SK-N-SH (cell line): ENCODE results near the gene OSBPL7. TPM values are rescaled to one million over a fixed set of nuclear protein-coding genes. Genes with fewer than 3 reads are reported as not detected.

Experiments used
- CTCF ChIA-PET: fragments of 300-600, 350-600 bp; formaldehyde crosslinking; extraction: SDS; loops from one replicate; lab custom pipeline; 2021; lab: Yijun Ruan, JAX
- POLR2A ChIA-PET: fragments of 350-600 bp; sonication (Branson Sonifier 250); formaldehyde crosslinking; extraction: SDS; loops from one replicate; lab custom pipeline; 2020; ENCODE audit warnings: antibody characterized with exemption, inconsistent platforms; lab: Yijun Ruan, JAX
- DNase-seq: peaks from one replicate; pipeline ENCODE4 v3.0.0; 2012
- H2AFZ ChIP-seq: fragments of 200-600 bp; sonication (generic); 2 replicates; pipeline ENCODE4 v1.8.1; 2016; ENCODE audit warnings: antibody characterized with exemption, mild to moderate bottlenecking, low read depth
- H3F3A ChIP-seq: fragments of 200-600 bp; sonication (generic); replicated peaks from 2 replicates; pipeline ENCODE3; 2016; ENCODE audit warnings: antibody characterized with exemption, mild to moderate bottlenecking; ENCODE audit not compliant: insufficient read depth
- H3K27ac ChIP-seq, 2 experiments: fragments of 200-500 bp in 1 of 2; fragments of 200-600 bp in 1 of 2; sonication (Bioruptor generic) in 1 of 2; sonication (generic), shearing (Covaris generic) in 1 of 2; 2 replicates each; pipeline versions ENCODE4 v1.5.1 to v1.6.1; 2014 to 2016; ENCODE audit warnings: low read depth in 2 of 2, inconsistent platforms in 1 of 2, low read length in 1 of 2, mild to moderate bottlenecking in 1 of 2, mixed read lengths in 1 of 2
- H3K27me3 ChIP-seq: fragments of 200-600 bp; sonication (generic), shearing (Covaris generic); 2 replicates; pipeline ENCODE4 v1.6.1; 2016; ENCODE audit warnings: mixed run types; ENCODE audit not compliant: insufficient read depth
- H3K36me3 ChIP-seq, 2 experiments: fragments of 200-500 bp in 1 of 2; fragments of 200-600 bp in 1 of 2; sonication (Bioruptor generic) in 1 of 2; sonication (generic) in 1 of 2; replicated peaks in 1 of 2; 2 replicates each; pipeline versions ENCODE3 to v1.5.1; 2014 to 2016; ENCODE audit warnings: low read length in 1 of 2, mild to moderate bottlenecking in 1 of 2; ENCODE audit not compliant: insufficient read depth in 2 of 2, control insufficient read depth in 1 of 2
- H3K4me1 ChIP-seq, 2 experiments: fragments of 200-500 bp in 1 of 2; fragments of 200-600 bp in 1 of 2; sonication (Bioruptor generic) in 1 of 2; sonication (generic), shearing (Covaris generic) in 1 of 2; 2 replicates each; pipeline versions ENCODE4 v1.5.1 to v1.6.1; 2014 to 2016; ENCODE audit warnings: low read depth in 1 of 2, low read length in 1 of 2, mixed run types in 1 of 2; ENCODE audit not compliant: insufficient read depth in 2 of 2, control insufficient read depth in 1 of 2
- H3K4me2 ChIP-seq: fragments of 200-600 bp; sonication (generic), shearing (Covaris generic); 2 replicates; pipeline ENCODE4 v1.6.1; 2017; ENCODE audit warnings: mixed run types
- H3K4me3 ChIP-seq, 2 experiments: fragments of 200-500 bp in 1 of 2; fragments of 200-600 bp in 1 of 2; sonication (Bioruptor generic) in 1 of 2; sonication (generic), shearing (Covaris generic) in 1 of 2; 2 replicates each; pipeline versions ENCODE4 v1.5.1 to v1.8.1; 2014 to 2016; ENCODE audit warnings: low read depth in 2 of 2, inconsistent platforms in 1 of 2, low read length in 1 of 2, mild to moderate bottlenecking in 1 of 2, mixed read lengths in 1 of 2, moderate library complexity in 1 of 2
- H3K79me2 ChIP-seq: fragments of 200-600 bp; sonication (generic); 2 replicates; pipeline ENCODE4 v1.8.1; 2017; ENCODE audit warnings: mild to moderate bottlenecking; ENCODE audit not compliant: insufficient read depth
- H3K9ac ChIP-seq: fragments of 200-600 bp; sonication (generic); 2 replicates; pipeline ENCODE4 v1.6.1; 2017; ENCODE audit warnings: mixed run types
- H3K9me2 ChIP-seq: fragments of 200-600 bp; sonication (generic); 2 replicates; pipeline ENCODE4 v1.6.1; 2017; ENCODE audit warnings: mixed run types
- H3K9me3 ChIP-seq: fragments of 200-600 bp; sonication (generic); 2 replicates; pipeline ENCODE4 v1.6.1; 2017; ENCODE audit warnings: mixed run types, mild to moderate bottlenecking, moderate library complexity
- H4K20me1 ChIP-seq: fragments of 200-600 bp; sonication (generic); 2 replicates; pipeline ENCODE4 v1.6.1; 2017; ENCODE audit warnings: mild to moderate bottlenecking, mixed run types; ENCODE audit not compliant: insufficient read depth
- CTCF ChIP-seq: fragments of 200-600 bp; sonication (generic); IDR thresholded peaks from 2 replicates; pipeline ENCODE4 v1.6.1; 2017; ENCODE audit warnings: antibody characterized with exemption, mild to moderate bottlenecking, moderate library complexity
- EZH2phosphoT487 ChIP-seq: fragments of 200-600 bp; sonication (generic); IDR thresholded peaks from 2 replicates; pipeline ENCODE4 v1.6.1; 2017; ENCODE audit warnings: low read depth, mixed run types, mild to moderate bottlenecking, antibody characterized with exemption, moderate library complexity, borderline replicate concordance
- FOSL2 ChIP-seq: IDR thresholded peaks from 2 replicates; pipeline ENCODE4 v1.4.0; 2012; ENCODE audit warnings: low read depth, mild to moderate bottlenecking, moderate library complexity, borderline replicate concordance
- IRF3 ChIP-seq: fragments of 150-350 bp; IDR thresholded peaks from 2 replicates; pipeline ENCODE4 v1.6.1; 2016; ENCODE audit warnings: mild to moderate bottlenecking, low read depth, low read length
- NRF1 ChIP-seq: IDR thresholded peaks from 2 replicates; pipeline ENCODE4 v1.6.1; 2012; ENCODE audit warnings: low read depth, mild to moderate bottlenecking, low read length
- RAD21 ChIP-seq: IDR thresholded peaks from 2 replicates; pipeline ENCODE4 v1.6.1; 2012; ENCODE audit warnings: mild to moderate bottlenecking, low read length
- SMC3 ChIP-seq: IDR thresholded peaks from 2 replicates; pipeline ENCODE4 v1.6.1; 2012; ENCODE audit warnings: low read depth, low read length, improper control_type of control experiment
- TCF12 ChIP-seq: IDR thresholded peaks from 2 replicates; pipeline ENCODE4 v1.4.0; 2012
- WGBS: methylation state at CpG from one replicate; pipeline ENCODE4 v1.1.6; 2017; ENCODE audit warnings: low lambda C conversion rate; 5-methylcytosine and 5-hydroxymethylcytosine counted together
- polyA plus RNA-seq, 3 experiments: library from polyadenylated mRNA; depleted of rRNA; stranded (reverse); fragments of >200 nt; gene quantifications; 2 replicates each; pipeline ENCODE4 v1.2.3, GENCODE V29; 2012

OSBPL7 gene
- polyA plus RNA-seq, 1 of the 3 experiments (the other 2 are of a cell fraction): 23.7 TPM

GRCh38 chr17:47847341-47848197 lies 26.0 kb upstream of the OSBPL7 start:
- POLR2A ChIA-PET: interaction anchor here (1.6 to 2.4 kb wide), 3 partner anchors 10 to 49 kb away, joined by 4 to 10 read pairs (median 4); partner anchors contain the start of gene SP2
- Histone ChIP-seq H3F3A (peaks cover 3% of the 10 kb centered on the region), H2AFZ (no peak overlapping the region), H3K9me2 (no peaks in the 10 kb centered on the region), H3K4me1 (peaks cover 0 to 21% of the 10 kb centered on the region in 2 experiments; a peak in 2 of 4 replicates), H4K20me1 (0 out of 2 replicates have a peak, but pooled peaks cover under 1% of the 10 kb centered on the region), H3K9me3 (no peaks in the 10 kb centered on the region), H3K79me2 (no peaks in the 10 kb centered on the region)
- peak; percentile 71 for DNase-seq
- 23% methylated on average over 44 of the region's 71 CpGs for WGBS
- CTCF ChIA-PET: interaction anchor here (0.8 to 33.0 kb wide), 23 partner anchors 5 to 239 kb away, joined by 3 to 1447 read pairs (median 4); partner anchors contain the start of genes LRRC46, MRPL10, OSBPL7 and PNPO
- TF ChIP-seq TCF12 (no peak), NRF1 (no peak), CTCF (peak; percentile 50), SMC3 (peak; percentile 63), RAD21 (peak; percentile 57), IRF3 (no peak), FOSL2 (no peak)
- TF ChIP-seq, all 33 proteins: peak for 3
- Histone ChIP-seq H3K27ac (no peak overlapping the region), H3K4me3 (no peak overlapping the region; a peak in 2 of 4 replicates), H3K4me2 (peak overlapping the region; percentile 26; the same call in 1 of the 2 replicates), H3K27me3 (peaks cover 75% of the 10 kb centered on the region), H3K9ac (no peak overlapping the region), H3K36me3 (no peaks in the 10 kb centered on the region)

GRCh38 chr17:47846716-47847340 lies 25.2 kb upstream of the OSBPL7 start:
- WGBS: 27% methylated on average over 24 of the region's 31 CpGs
- Histone ChIP-seq H3F3A (peaks cover 3% of the 10 kb centered on the region), H3K27me3 (peaks cover 67% of the 10 kb centered on the region), H3K27ac (no peak overlapping the region), H3K4me3 (no peak overlapping the region; a peak in 1 of 4 replicates), H3K9me2 (no peaks in the 10 kb centered on the region), H3K9ac (no peak overlapping the region), H3K4me1 (peaks cover 0 to 21% of the 10 kb centered on the region in 2 experiments; a peak in 2 of 4 replicates), H3K4me2 (peak overlapping the region; percentile 26; the same call in 1 of the 2 replicates)
- ChIA-PET CTCF (interaction anchor here (0.8 to 33.0 kb wide), 18 partner anchors 6 to 239 kb away, joined by 3 to 1447 read pairs (median 5); partner anchors contain the start of genes LRRC46, MRPL10, OSBPL7 and PNPO), POLR2A (interaction anchor here (1.0 to 2.4 kb wide), 4 partner anchors 11 to 49 kb away, joined by 3 to 10 read pairs (median 4); partner anchors contain the start of gene SP2)
- TF ChIP-seq EZH2phosphoT487: 0 out of 2 replicates have a peak, but pooled peaks have one; percentile 25
- no peak for TF ChIP-seq SMC3
- TF ChIP-seq, all 33 proteins: peak for 1
- H3K9me3 ChIP-seq: no peaks in the 10 kb centered on the region
- H4K20me1 ChIP-seq: no peaks in the 10 kb centered on the region
- H2AFZ ChIP-seq: no peak overlapping the region; the same call in 1 of the 2 replicates
- no peaks in the 10 kb centered on the region for H3K79me2 ChIP-seq
- no peaks in the 10 kb centered on the region for H3K36me3 ChIP-seq
- DNase-seq: no peak
